ENCODE results near the gene VPS51. TPM values are rescaled to one million over a fixed set of nuclear protein-coding genes. Genes with fewer than 3 reads are reported as not detected.

The VPS51 gene
- total and polyA plus RNA-seq, 2 experiments from 2014 or later: 45.3 to 450 TPM

DNA sequence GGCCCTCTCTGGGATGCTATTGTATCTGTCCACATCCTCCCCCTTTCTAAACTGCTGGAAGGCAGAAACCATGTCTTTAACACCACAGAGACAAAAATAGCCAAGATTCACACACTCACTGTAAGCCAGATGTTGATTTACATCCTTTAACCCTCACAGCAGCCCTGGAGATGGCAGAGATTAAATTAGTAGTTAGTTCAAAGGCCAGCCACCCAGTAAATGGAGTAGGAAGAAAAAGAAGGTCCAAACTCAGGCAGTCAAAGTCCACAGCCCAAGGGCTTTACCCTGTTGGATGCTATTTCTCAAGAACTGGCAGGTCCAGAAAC is 23.6 kb downstream of the VPS51 start:
- peaks cover 14% of the 10 kb centered on the region for H4K20me1 ChIP-seq (replicated peaks; ENCODE audit: insufficient read depth)
- peaks cover 11% of the 10 kb centered on the region for H3K4me1 ChIP-seq (ENCODE audit: insufficient read depth)
- H3K27me3 ChIP-seq (ENCODE audit: insufficient read depth): no peaks in the 10 kb centered on the region
- H2AFZ ChIP-seq: no peak overlapping the region
- peaks cover 18% of the 10 kb centered on the region for H3K36me3 ChIP-seq (ENCODE audit: insufficient read depth)
- H3K4me1 Mint-ChIP-seq: peaks cover 20% of the 10 kb centered on the region
- no peak for DNase-seq (ENCODE audit: low spot score)
- H3K27ac Mint-ChIP-seq: no peak overlapping the region
- no peak overlapping the region for H3K4me2 ChIP-seq
- H3K4me3 Mint-ChIP-seq: peak overlapping the region; percentile 100
- no peaks in the 10 kb centered on the region for H3K9me2 ChIP-seq (ENCODE audit: insufficient read depth)
- peaks cover 68% of the 10 kb centered on the region for H3K36me3 Mint-ChIP-seq (ENCODE audit: low read depth)
- no peak for ATAC-seq
- H3K79me2 ChIP-seq (replicated peaks; ENCODE audit: insufficient read depth): peaks cover 50% of the 10 kb centered on the region
- no peak overlapping the region for H3K4me3 ChIP-seq
- H3K27me3 Mint-ChIP-seq (ENCODE audit: insufficient read depth, low read depth, poor library complexity): peaks cover 38% of the 10 kb centered on the region
- no peaks in the 10 kb centered on the region; the same call in 2 of the 3 replicates for H3K9me3 Mint-ChIP-seq
- H3F3A ChIP-seq (replicated peaks; ENCODE audit: low read depth): peaks cover 38% of the 10 kb centered on the region
- TF ChIP-seq, protein P1, sequence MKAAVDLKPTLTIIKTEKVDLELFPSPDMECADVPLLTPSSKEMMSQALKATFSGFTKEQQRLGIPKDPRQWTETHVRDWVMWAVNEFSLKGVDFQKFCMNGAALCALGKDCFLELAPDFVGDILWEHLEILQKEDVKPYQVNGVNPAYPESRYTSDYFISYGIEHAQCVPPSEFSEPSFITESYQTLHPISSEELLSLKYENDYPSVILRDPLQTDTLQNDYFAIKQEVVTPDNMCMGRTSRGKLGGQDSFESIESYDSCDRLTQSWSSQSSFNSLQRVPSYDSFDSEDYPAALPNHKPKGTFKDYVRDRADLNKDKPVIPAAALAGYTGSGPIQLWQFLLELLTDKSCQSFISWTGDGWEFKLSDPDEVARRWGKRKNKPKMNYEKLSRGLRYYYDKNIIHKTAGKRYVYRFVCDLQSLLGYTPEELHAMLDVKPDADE (IDR thresholded peaks at IDR 0.05): no peak
- TF ChIP-seq JUNB (IDR thresholded peaks at IDR 0.05; ENCODE audit: unreplicated experiment): no peak
- no peak for TF ChIP-seq EZH2phosphoT487 (IDR thresholded peaks at IDR 0.05; ENCODE audit: unreplicated experiment)
- no peak for TF ChIP-seq EZH2 (IDR thresholded peaks at IDR 0.05; ENCODE audit: low read depth, unreplicated experiment)
- TF ChIP-seq, protein P2, sequence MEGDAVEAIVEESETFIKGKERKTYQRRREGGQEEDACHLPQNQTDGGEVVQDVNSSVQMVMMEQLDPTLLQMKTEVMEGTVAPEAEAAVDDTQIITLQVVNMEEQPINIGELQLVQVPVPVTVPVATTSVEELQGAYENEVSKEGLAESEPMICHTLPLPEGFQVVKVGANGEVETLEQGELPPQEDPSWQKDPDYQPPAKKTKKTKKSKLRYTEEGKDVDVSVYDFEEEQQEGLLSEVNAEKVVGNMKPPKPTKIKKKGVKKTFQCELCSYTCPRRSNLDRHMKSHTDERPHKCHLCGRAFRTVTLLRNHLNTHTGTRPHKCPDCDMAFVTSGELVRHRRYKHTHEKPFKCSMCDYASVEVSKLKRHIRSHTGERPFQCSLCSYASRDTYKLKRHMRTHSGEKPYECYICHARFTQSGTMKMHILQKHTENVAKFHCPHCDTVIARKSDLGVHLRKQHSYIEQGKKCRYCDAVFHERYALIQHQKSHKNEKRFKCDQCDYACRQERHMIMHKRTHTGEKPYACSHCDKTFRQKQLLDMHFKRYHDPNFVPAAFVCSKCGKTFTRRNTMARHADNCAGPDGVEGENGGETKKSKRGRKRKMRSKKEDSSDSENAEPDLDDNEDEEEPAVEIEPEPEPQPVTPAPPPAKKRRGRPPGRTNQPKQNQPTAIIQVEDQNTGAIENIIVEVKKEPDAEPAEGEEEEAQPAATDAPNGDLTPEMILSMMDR (conservative IDR thresholded peaks at IDR 0.05; ENCODE audit: low read depth in 2 of 2): no peak
- 0 out of 2 replicates have a peak overlapping the region, but pooled peaks have one; percentile 56 for H3K27ac ChIP-seq (ENCODE audit: low read depth)

DNA sequence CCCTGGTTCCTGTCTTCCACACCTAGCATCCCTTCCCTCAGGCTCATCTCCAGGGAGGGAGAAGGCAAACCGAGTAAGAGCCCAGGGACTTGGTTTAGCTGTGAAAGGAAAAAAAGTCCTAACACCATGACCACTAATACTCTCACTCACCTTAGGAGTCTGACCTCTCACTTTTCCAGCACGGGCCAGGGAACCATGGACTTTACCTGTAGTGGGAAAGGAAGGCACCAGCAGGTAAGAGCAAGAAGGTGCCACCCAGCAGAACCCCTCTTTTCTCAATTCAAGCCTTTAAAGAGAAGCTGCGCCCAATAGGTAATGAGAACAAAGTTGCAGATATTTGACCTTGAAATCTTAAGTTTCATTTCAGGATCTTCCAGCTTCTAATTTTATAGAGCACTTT is 24.8 kb downstream of the VPS51 start:
- Histone ChIP-seq H2AFZ (no peak overlapping the region), H3F3A (replicated peaks; ENCODE audit: low read depth) (peaks cover 38% of the 10 kb centered on the region), H3K27me3 (ENCODE audit: insufficient read depth) (no peaks in the 10 kb centered on the region), H3K79me2 (replicated peaks; ENCODE audit: insufficient read depth) (peaks cover 50% of the 10 kb centered on the region), H3K9me2 (ENCODE audit: insufficient read depth) (no peaks in the 10 kb centered on the region), H3K4me1 (ENCODE audit: insufficient read depth) (peaks cover 11% of the 10 kb centered on the region), H3K4me2 (peak overlapping the region; percentile 96), H3K36me3 (ENCODE audit: insufficient read depth) (peaks cover 18% of the 10 kb centered on the region), H3K4me3 (peak overlapping the region; percentile 94), H3K27ac (ENCODE audit: low read depth) (peak overlapping the region; percentile 90), H4K20me1 (replicated peaks; ENCODE audit: insufficient read depth) (peaks cover 14% of the 10 kb centered on the region)
- no peaks in the 10 kb centered on the region for H3K9me3 Mint-ChIP-seq
- no peak for DNase-seq (ENCODE audit: low spot score)
- peak overlapping the region; percentile 100 for H3K4me3 Mint-ChIP-seq
- peaks cover 20% of the 10 kb centered on the region for H3K4me1 Mint-ChIP-seq
- peaks cover 28% of the 10 kb centered on the region for H3K27me3 Mint-ChIP-seq (ENCODE audit: insufficient read depth, low read depth, poor library complexity)
- peaks cover 75% of the 10 kb centered on the region for H3K36me3 Mint-ChIP-seq (ENCODE audit: low read depth)
- H3K27ac Mint-ChIP-seq: peak overlapping the region; percentile 99
- no peak for ATAC-seq
- no peak for TF ChIP-seq EZH2phosphoT487 (IDR thresholded peaks at IDR 0.05; ENCODE audit: unreplicated experiment)
- TF ChIP-seq, protein P3, sequence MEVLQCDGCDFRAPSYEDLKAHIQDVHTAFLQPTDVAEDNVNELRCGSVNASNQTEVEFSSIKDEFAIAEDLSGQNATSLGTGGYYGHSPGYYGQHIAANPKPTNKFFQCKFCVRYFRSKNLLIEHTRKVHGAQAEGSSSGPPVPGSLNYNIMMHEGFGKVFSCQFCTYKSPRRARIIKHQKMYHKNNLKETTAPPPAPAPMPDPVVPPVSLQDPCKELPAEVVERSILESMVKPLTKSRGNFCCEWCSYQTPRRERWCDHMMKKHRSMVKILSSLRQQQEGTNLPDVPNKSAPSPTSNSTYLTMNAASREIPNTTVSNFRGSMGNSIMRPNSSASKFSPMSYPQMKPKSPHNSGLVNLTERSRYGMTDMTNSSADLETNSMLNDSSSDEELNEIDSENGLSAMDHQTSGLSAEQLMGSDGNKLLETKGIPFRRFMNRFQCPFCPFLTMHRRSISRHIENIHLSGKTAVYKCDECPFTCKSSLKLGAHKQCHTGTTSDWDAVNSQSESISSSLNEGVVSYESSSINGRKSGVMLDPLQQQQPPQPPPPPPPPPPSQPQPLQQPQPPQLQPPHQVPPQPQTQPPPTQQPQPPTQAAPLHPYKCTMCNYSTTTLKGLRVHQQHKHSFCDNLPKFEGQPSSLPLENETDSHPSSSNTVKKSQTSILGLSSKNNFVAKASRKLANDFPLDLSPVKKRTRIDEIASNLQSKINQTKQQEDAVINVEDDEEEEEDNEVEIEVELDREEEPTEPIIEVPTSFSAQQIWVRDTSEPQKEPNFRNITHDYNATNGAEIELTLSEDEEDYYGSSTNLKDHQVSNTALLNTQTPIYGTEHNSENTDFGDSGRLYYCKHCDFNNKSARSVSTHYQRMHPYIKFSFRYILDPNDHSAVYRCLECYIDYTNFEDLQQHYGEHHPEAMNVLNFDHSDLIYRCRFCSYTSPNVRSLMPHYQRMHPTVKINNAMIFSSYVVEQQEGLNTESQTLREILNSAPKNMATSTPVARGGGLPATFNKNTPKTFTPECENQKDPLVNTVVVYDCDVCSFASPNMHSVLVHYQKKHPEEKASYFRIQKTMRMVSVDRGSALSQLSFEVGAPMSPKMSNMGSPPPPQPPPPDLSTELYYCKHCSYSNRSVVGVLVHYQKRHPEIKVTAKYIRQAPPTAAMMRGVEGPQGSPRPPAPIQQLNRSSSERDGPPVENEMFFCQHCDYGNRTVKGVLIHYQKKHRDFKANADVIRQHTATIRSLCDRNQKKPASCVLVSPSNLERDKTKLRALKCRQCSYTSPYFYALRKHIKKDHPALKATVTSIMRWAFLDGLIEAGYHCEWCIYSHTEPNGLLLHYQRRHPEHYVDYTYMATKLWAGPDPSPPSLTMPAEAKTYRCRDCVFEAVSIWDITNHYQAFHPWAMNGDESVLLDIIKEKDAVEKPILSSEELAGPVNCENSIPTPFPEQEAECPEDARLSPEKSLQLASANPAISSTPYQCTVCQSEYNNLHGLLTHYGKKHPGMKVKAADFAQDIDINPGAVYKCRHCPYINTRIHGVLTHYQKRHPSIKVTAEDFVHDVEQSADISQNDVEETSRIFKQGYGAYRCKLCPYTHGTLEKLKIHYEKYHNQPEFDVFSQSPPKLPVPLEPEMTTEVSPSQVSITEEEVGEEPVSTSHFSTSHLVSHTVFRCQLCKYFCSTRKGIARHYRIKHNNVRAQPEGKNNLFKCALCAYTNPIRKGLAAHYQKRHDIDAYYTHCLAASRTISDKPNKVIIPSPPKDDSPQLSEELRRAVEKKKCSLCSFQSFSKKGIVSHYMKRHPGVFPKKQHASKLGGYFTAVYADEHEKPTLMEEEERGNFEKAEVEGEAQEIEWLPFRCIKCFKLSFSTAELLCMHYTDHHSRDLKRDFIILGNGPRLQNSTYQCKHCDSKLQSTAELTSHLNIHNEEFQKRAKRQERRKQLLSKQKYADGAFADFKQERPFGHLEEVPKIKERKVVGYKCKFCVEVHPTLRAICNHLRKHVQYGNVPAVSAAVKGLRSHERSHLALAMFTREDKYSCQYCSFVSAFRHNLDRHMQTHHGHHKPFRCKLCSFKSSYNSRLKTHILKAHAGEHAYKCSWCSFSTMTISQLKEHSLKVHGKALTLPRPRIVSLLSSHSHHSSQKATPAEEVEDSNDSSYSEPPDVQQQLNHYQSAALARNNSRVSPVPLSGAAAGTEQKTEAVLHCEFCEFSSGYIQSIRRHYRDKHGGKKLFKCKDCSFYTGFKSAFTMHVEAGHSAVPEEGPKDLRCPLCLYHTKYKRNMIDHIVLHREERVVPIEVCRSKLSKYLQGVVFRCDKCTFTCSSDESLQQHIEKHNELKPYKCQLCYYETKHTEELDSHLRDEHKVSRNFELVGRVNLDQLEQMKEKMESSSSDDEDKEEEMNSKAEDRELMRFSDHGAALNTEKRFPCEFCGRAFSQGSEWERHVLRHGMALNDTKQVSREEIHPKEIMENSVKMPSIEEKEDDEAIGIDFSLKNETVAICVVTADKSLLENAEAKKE (CRISPR knock-in tag; IDR thresholded peaks at IDR 0.05): no peak
- TF ChIP-seq CREB1 (CRISPR knock-in tag; IDR thresholded peaks at IDR 0.05; ENCODE audit: low read depth): no peak
- no peak for TF ChIP-seq NANOG (IDR thresholded peaks at IDR 0.05; ENCODE audit: borderline replicate concordance)
- TF ChIP-seq ZNF331 (CRISPR knock-in tag; IDR thresholded peaks at IDR 0.05; ENCODE audit: low read depth): no peak
- no peak for TF ChIP-seq STAT1 (IDR thresholded peaks at IDR 0.05; ENCODE audit: unreplicated experiment)
- no peak for TF ChIP-seq JUNB (IDR thresholded peaks at IDR 0.05; ENCODE audit: unreplicated experiment)
- TF ChIP-seq, protein P2 (conservative IDR thresholded peaks at IDR 0.05; ENCODE audit: low read depth in 2 of 2): no peak
- TF ChIP-seq ZNF114 (CRISPR knock-in tag; IDR thresholded peaks at IDR 0.05): no peak
